ENCODE results near the gene HOXB2. TPM values are rescaled to one million over a fixed set of nuclear protein-coding genes. Genes with fewer than 3 reads are reported as not detected.

HOXB2 gene
- total RNA-seq, 4 donors from 2014 or later, result 1.4 to 9.6 (median 4.1) TPM

- TF ChIP-seq POLR2A (IDR thresholded peaks at IDR 0.05), result no peak
- TF ChIP-seq CTCF (IDR thresholded peaks at IDR 0.05), result no peak
- no peak overlapping the region for H3K4me3 ChIP-seq
- peak in 1 of 3 donors; percentile 10 for DNase-seq
- no peak overlapping the region for H3K27ac ChIP-seq
- H3K4me1 ChIP-seq, result peaks cover 0 to 6% (median 0%) of the 10 kb centered on the region in 4 donors
- no peaks in the 10 kb centered on the region for H3K36me3 ChIP-seq
- H3K27me3 ChIP-seq, result no peaks in the 10 kb centered on the region
- H3K9me3 ChIP-seq, result no peaks in the 10 kb centered on the region
Measured at GRCh38 chr17:48528936-48529682, 15.8 kb downstream of the HOXB2 start.

- H3K27me3 ChIP-seq, result no peaks in the 10 kb centered on the region
- no peaks in the 10 kb centered on the region for H3K36me3 ChIP-seq
- peak in 1 of 3 donors; percentile 22 for DNase-seq
- peaks cover 0 to 6% (median 0%) of the 10 kb centered on the region in 4 donors for H3K4me1 ChIP-seq
- no peak overlapping the region for H3K4me3 ChIP-seq
- H3K27ac ChIP-seq, result no peak overlapping the region
- no peak for TF ChIP-seq CTCF (IDR thresholded peaks at IDR 0.05)
- TF ChIP-seq POLR2A (IDR thresholded peaks at IDR 0.05), result no peak
- H3K9me3 ChIP-seq, result no peaks in the 10 kb centered on the region
Measured at GRCh38 chr17:48528153-48528935, 16.6 kb downstream of the HOXB2 start.

GRCh38 chr17:48527547-48527932, 17.4 kb downstream of the HOXB2 start:
- DNase-seq, result peak in 1 of 3 donors; percentile 40
- H3K9me3 ChIP-seq, result no peaks in the 10 kb centered on the region
- no peaks in the 10 kb centered on the region for H3K36me3 ChIP-seq
- H3K27ac ChIP-seq, result no peak overlapping the region
- no peaks in the 10 kb centered on the region for H3K27me3 ChIP-seq
- no peak for TF ChIP-seq CTCF (IDR thresholded peaks at IDR 0.05)
- no peak for TF ChIP-seq POLR2A (IDR thresholded peaks at IDR 0.05)
- peak overlapping the region in 1 of 4 donors; percentile 23 for H3K4me3 ChIP-seq
- H3K4me1 ChIP-seq, result peaks cover 0 to 6% (median 0%) of the 10 kb centered on the region in 4 donors

GRCh38 chr17:48526608-48527546, 18.0 kb downstream of the HOXB2 start:
- Histone ChIP-seq H3K27ac (no peak overlapping the region), H3K4me3 (peak overlapping the region in 2 of 4 donors; percentile 20 to 23), H3K4me1 (peaks cover 0 to 6% (median 0%) of the 10 kb centered on the region in 4 donors), H3K36me3 (no peaks in the 10 kb centered on the region), H3K27me3 (no peaks in the 10 kb centered on the region), H3K9me3 (no peaks in the 10 kb centered on the region)
- DNase-seq, result peak in 1 of 3 donors; percentile 49
- TF ChIP-seq POLR2A (IDR thresholded peaks at IDR 0.05) (no peak), CTCF (IDR thresholded peaks at IDR 0.05) (no peak)

- H3K4me3 ChIP-seq, result no peak overlapping the region
- DNase-seq, result no peak
- peaks cover 0 to 6% (median 0%) of the 10 kb centered on the region in 4 donors for H3K4me1 ChIP-seq
- H3K27me3 ChIP-seq, result no peaks in the 10 kb centered on the region
- no peak for TF ChIP-seq CTCF (IDR thresholded peaks at IDR 0.05)
- no peak for TF ChIP-seq POLR2A (IDR thresholded peaks at IDR 0.05)
- H3K27ac ChIP-seq, result no peak overlapping the region
- H3K9me3 ChIP-seq, result no peaks in the 10 kb centered on the region
- no peaks in the 10 kb centered on the region for H3K36me3 ChIP-seq
Measured at GRCh38 chr17:48523010-48523409, 21.9 kb downstream of the HOXB2 start.
